ENCODE results near the gene SLIT3.
"Not testable (repeated sequence)": the region's sequence is repeated elsewhere in the genome, so short reads cannot be mapped to it uniquely, and the experiment has no call there.

Gene SLIT3

GRCh38 chr5:169219351-169219750, 81.6 kb downstream of the SLIT3 start:
- DNase-seq (ENCODE audit: low spot score): no peak

- no peak for DNase-seq (ENCODE audit: low spot score)
These were observed 82.1 kb downstream of the SLIT3 start for GRCh38 chr5:169218861-169219260.

DNA sequence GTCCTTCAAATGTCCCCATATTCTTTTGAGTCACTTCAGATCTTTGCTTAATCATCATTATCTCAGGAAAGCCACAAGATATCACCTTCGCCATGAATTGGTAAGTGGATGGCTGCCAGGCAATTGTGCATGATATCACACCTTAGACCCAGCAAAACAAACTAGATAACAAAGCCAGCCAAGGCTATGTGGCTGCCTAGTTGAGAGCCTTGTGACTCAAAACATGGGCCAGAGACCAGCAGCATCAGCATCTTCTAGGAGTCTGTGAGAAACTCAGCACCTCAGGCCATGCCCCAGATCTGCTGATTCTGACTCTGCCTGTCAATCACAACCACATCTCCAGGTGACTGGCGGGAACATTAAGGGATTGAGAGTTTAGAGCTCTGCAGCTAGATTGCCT, 82.8 kb downstream of the SLIT3 start:
- no peak for DNase-seq (ENCODE audit: low spot score)

GRCh38 chr5:169216866-169217265, 84.1 kb downstream of the SLIT3 start:
- DNase-seq (ENCODE audit: low spot score): no peak

- DNase-seq (ENCODE audit: low spot score): no peak
These were observed 87.5 kb downstream of the SLIT3 start for GRCh38 chr5:169213479-169213878.

- DNase-seq (ENCODE audit: low spot score): not testable (repeated sequence)
These were observed 89.2 kb downstream of the SLIT3 start for GRCh38 chr5:169211761-169212160.

GRCh38 chr5:169204788-169205400, 96.0 kb downstream of the SLIT3 start:
- DNase-seq (ENCODE audit: low spot score): no peak

GRCh38 chr5:169202969-169203368, 98.0 kb downstream of the SLIT3 start:
- DNase-seq (ENCODE audit: low spot score): no peak

GRCh38 chr5:169201597-169201996, 99.3 kb downstream of the SLIT3 start:
- no peak for DNase-seq (ENCODE audit: low spot score)

GRCh38 chr5:169200125-169200778, 100.7 kb downstream of the SLIT3 start:
- no peak for DNase-seq (ENCODE audit: low spot score)

- no peak for DNase-seq (ENCODE audit: low spot score)
These were observed 103.6 kb downstream of the SLIT3 start for GRCh38 chr5:169197343-169197742.

- no peak for DNase-seq (ENCODE audit: low spot score)
These were observed 104.9 kb downstream of the SLIT3 start for GRCh38 chr5:169196059-169196458.

- DNase-seq (ENCODE audit: low spot score): no peak
These were observed 105.3 kb downstream of the SLIT3 start for GRCh38 chr5:169195601-169196000.

DNA sequence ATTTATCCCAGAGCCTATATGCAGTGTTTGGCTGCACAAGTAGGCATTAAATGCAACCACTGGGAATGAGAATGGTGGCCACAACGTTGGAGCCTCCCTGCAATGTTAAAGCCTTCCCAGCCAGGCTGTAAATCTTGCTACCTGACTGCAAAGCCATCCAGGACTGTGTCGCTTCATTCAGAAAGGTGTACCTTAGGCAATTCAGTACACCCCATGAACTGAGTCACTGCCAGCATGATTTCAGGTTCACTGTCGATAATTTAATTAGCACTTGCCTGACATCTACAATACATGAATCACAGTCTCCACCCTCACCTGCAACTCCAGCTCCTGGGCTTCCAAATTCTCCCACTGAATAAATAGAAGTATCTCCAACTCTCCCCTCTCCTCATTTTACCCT, 108.4 kb downstream of the SLIT3 start:
- DNase-seq (ENCODE audit: low spot score): no peak

DNA sequence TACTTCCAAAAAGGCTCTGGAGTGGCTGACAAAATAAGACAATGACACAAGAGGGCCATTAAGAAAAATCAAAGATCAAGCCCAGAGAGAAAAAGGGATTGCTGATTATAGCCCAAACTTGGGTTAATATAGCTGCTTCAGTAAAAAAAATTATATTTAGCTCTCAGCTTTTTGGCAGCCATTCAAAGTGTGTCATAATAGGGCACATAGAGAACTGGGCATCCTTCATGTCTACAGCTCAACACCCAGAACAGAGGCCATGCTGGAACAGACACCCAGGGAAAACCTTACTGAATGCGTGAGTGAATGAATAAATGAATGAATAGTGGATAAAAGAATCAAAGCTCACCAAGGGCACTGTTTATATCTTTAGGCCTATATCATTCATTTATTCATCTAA, 110.1 kb downstream of the SLIT3 start:
- DNase-seq (ENCODE audit: low spot score): no peak

DNA sequence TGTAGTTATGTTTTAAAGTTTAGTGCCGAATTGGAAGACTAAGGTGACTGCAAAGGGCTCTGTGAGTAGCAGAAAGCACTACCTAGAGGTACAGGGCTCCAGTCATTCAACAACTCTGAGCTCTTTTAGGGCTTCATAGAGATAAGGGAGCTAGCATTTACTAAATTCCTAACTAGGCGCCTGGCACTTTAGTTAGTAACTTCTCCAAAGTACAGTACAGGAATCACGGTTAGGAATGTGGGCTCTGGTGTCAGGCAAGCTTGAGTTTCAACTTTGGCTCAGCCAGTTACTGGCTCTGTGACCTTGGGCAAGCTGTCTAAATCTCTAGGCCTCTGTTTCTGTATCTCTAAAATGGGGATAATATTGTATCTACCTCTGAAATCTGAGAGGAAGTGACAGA, 115.3 kb downstream of the SLIT3 start:
- no peak for DNase-seq (ENCODE audit: low spot score)

DNA sequence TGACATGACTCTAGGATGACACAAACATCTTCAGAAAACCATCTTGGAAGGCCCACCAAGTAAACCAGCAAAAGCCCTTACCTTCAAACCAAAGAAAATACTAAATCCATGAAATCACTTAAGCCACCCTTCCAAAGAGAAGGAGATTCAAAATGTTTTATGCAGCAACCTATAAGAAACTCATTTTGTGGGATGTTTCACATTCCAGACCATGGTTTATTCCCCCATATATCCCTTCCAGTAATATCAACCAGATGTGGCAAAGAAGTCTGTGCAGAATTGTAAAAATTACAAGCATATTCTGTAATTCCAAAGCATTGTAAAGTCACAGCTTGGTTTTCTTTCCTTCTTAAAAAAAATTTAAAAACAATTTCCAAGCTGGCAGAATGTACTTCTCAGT, 117.4 kb downstream of the SLIT3 start:
- no peak for DNase-seq (ENCODE audit: low spot score)

- no peak for DNase-seq (ENCODE audit: low spot score)
These were observed 118.1 kb downstream of the SLIT3 start for GRCh38 chr5:169182797-169183196.

GRCh38 chr5:169181814-169182213, 119.1 kb downstream of the SLIT3 start:
- no peak for DNase-seq (ENCODE audit: low spot score)

DNA sequence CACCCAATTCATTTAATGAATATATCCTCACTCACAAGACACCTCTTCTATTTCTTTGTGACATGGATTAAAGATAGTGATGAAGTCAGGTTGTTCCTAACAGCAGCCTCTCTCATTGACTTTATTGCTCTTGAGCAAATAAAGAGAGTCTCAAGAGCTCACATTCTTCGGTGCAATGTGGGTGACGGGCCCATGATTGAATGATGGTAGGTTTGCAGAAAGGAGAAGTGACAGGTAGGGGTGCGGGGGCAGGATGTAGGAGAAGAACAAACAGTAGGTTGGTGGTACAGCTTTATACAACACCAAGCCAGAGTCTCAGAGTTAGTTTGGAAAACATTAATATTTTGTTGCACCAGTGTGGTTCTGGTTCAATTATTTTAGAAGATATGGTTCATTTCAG, 122.2 kb downstream of the SLIT3 start:
- DNase-seq (ENCODE audit: low spot score): no peak

- DNase-seq (ENCODE audit: low spot score): no peak
These were observed 122.7 kb downstream of the SLIT3 start for GRCh38 chr5:169178274-169178673.

DNA sequence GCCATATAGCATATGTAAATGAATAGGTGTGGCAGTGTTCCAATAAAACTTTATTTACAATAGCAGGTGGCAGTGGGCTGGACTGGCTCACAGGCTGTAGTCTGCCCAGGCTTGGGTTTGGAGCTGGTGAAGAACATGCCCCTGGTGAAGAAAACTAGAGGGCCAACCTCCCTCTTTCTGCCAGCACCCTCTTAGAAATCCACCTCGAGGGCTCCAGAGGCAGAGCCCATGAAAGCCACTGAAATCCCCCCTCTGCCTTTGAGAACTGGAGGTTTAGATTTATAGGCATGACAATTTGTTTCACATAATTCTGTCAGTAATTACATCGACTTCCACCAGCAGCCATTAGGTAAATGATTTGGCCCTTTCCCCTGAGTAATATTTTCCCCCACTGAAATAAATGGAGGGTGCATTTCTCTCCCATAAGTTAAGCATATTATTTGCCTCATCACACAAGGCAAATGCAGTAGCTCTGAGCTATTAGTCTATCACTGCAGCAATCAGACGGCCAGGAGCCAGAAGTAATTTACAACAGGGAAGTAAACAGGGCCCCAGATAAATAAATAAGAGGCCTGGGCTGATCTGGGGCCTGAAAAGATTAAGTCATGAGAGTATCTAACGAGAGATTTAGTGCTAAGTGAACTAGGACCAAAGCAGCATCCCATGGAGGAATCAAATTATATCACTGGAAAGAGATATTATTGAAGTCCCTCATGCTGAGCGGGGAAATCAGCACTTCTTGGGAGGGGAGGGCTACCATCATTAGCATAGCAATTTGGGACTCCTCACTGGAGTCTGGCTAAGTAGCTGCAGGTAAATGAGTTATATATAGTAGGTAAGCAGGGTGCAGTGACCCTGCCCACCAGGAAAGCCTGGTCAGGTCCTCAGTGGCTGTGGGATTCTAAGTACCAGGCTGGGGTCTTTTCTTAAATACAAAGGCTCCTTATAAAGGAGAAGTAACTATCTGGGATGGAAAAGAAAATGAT, 123.9 kb downstream of the SLIT3 start:
- DNase-seq (ENCODE audit: low spot score): no peak

GRCh38 chr5:169175733-169176132, 125.2 kb downstream of the SLIT3 start:
- DNase-seq (ENCODE audit: low spot score): no peak

Data from hematopoietic multipotent progenitor cell treated with erythropoietin and hydrocortisone succinate and interleukin-3 and kit ligand, for 15 days (in vitro differentiated cells).